GM21447 (cell line): ENCODE measurements around the gene MAP2K5.

ENCODE experiments used
- ATAC-seq: cut with Tn5 transposase; IDR thresholded peaks from one replicate; pipeline ENCODE4 v1.9.1; 2021; ENCODE audit not compliant: unreplicated experiment

Gene MAP2K5

GRCh38 chr15:67717776-67718175, 175.3 kb downstream of the MAP2K5 start:
- ATAC-seq, result no peak

GRCh38 chr15:67719330-67719959, 176.9 kb downstream of the MAP2K5 start:
- ATAC-seq, result no peak

GRCh38 chr15:67720556-67721175, 178.2 kb downstream of the MAP2K5 start:
- ATAC-seq, result no peak

GRCh38 chr15:67722030-67722817, 179.7 kb downstream of the MAP2K5 start:
- ATAC-seq, result no peak

- no peak for ATAC-seq
These were observed 181.0 kb downstream of the MAP2K5 start for GRCh38 chr15:67723294-67724024.

- ATAC-seq, result no peak
These were observed 182.3 kb downstream of the MAP2K5 start for GRCh38 chr15:67724691-67725375.

GRCh38 chr15:67730135-67730534, 187.6 kb downstream of the MAP2K5 start:
- no peak for ATAC-seq

GRCh38 chr15:67731112-67731721, 188.7 kb downstream of the MAP2K5 start:
- no peak for ATAC-seq

- ATAC-seq, result no peak
These were observed 189.7 kb downstream of the MAP2K5 start for GRCh38 chr15:67732164-67732563.

- no peak for ATAC-seq
These were observed 190.3 kb downstream of the MAP2K5 start for GRCh38 chr15:67732671-67733374.

- ATAC-seq, result no peak
These were observed 193.4 kb downstream of the MAP2K5 start for GRCh38 chr15:67735896-67736295.

- no peak for ATAC-seq
These were observed 194.3 kb downstream of the MAP2K5 start for GRCh38 chr15:67736810-67737209.

- no peak for ATAC-seq
These were observed 195.6 kb downstream of the MAP2K5 start for GRCh38 chr15:67738056-67738455.

- no peak for ATAC-seq
These were observed 197.9 kb downstream of the MAP2K5 start for GRCh38 chr15:67740405-67740804.

GRCh38 chr15:67741308-67741707, 198.8 kb downstream of the MAP2K5 start:
- ATAC-seq, result no peak

- ATAC-seq, result no peak
These were observed 201.1 kb downstream of the MAP2K5 start for GRCh38 chr15:67743558-67743957.

GRCh38 chr15:67744331-67745072, 202.0 kb downstream of the MAP2K5 start:
- no peak for ATAC-seq

GRCh38 chr15:67745073-67746006, 202.8 kb downstream of the MAP2K5 start:
- ATAC-seq, result no peak
